A673 (cell line): ENCODE results near the gene SLC44A3. TPM values are rescaled to one million over a fixed set of nuclear protein-coding genes. Genes with fewer than 3 reads are reported as not detected.
A peak's percentile ranks its signal among the peaks of the same experiment; 100 is the strongest.

Experiments used
- BruUV-seq: library from RNA; stranded (reverse); fragments of 400-500 nt; replicated peaks from 2 replicates; lab custom pipeline; 2021; lab: Mats Ljungman, UMichigan
- CTCF ChIA-PET: fragments of 300-600 bp; sonication (Branson Sonifier 250); formaldehyde crosslinking; loops from one replicate; lab custom pipeline; 2022; ENCODE audit warnings: antibody characterized with exemption; lab: Charles Lee
- POLR2A ChIA-PET: fragments of 300-600 bp; sonication (Branson Sonifier 250); formaldehyde crosslinking; loops from one replicate; lab custom pipeline; 2022; ENCODE audit warnings: antibody characterized with exemption; ENCODE audit not compliant: low non-redundant PET; lab: Charles Lee
- DNase-seq: peaks from one replicate; pipeline ENCODE4 v3.0.0-alpha.2; 2015; ENCODE audit warnings: low spot score
- H3K27ac ChIP-seq: fragments of 200-600 bp; sonication (generic); 2 replicates; pipeline ENCODE4 v1.5.1; 2016; ENCODE audit warnings: mixed run types, low read depth, mild to moderate bottlenecking, mixed read lengths, antibody characterized with exemption, low read length; ENCODE audit not compliant: poor library complexity, severe bottlenecking
- H3K27me3 ChIP-seq: fragments of 200-600 bp; sonication (generic); replicated peaks from 2 replicates; pipeline ENCODE4 v1.6.1; 2017; ENCODE audit warnings: mixed run types, low read depth, mild to moderate bottlenecking, mixed read lengths, antibody characterized with exemption, low read length; ENCODE audit not compliant: insufficient read depth, poor library complexity
- H3K36me3 ChIP-seq: fragments of 200-600 bp; sonication (generic); 2 replicates; pipeline ENCODE4 v1.6.1; 2016; ENCODE audit warnings: mixed run types, mild to moderate bottlenecking, mixed read lengths, antibody characterized with exemption, low read length; ENCODE audit not compliant: insufficient read depth, poor library complexity, severe bottlenecking
- H3K4me1 ChIP-seq: fragments of 200-600 bp; sonication (generic); 2 replicates; pipeline ENCODE4 v1.6.1; 2017; ENCODE audit warnings: mixed run types, mild to moderate bottlenecking, mixed read lengths, antibody characterized with exemption, low read length; ENCODE audit not compliant: insufficient read depth, poor library complexity, severe bottlenecking
- H3K4me3 ChIP-seq: fragments of 200-600 bp; sonication (generic); 2 replicates; pipeline ENCODE4 v1.5.1; 2016; ENCODE audit warnings: low read depth, mixed run types, mild to moderate bottlenecking, mixed read lengths, low read length; ENCODE audit not compliant: poor library complexity, severe bottlenecking
- H3K9me3 ChIP-seq: fragments of 200-600 bp; sonication (generic); 2 replicates; pipeline ENCODE4 v1.6.1; 2016; ENCODE audit warnings: mixed run types, low read depth, mild to moderate bottlenecking, mixed read lengths, antibody characterized with exemption, low read length; ENCODE audit not compliant: poor library complexity, severe bottlenecking
- EZH2 ChIP-seq: fragments of 200-600 bp; sonication (generic); IDR thresholded peaks from 2 replicates; pipeline ENCODE4 v1.6.1; 2017; ENCODE audit warnings: borderline replicate concordance, low read depth, mild to moderate bottlenecking, mixed read lengths, antibody characterized with exemption, low read length; ENCODE audit not compliant: poor library complexity, severe bottlenecking
- intact Hi-C: fragments of 100-400 bp; cut with micrococcal nuclease; formaldehyde crosslinking; loops from one replicate; pipeline ENCODE4 v1.10.0; 2022; ENCODE audit not compliant: unreplicated experiment
- total RNA-seq: library from RNA; stranded (reverse); gene quantifications from 2 replicates; pipeline ENCODE4 v1.2.3, GENCODE V29; 2021
- TF ChIP-seq, protein P1 (sequence below): fragments of 300-800, 200-600 bp; sonication (generic); conservative IDR thresholded peaks from 2 replicates; pipeline ENCODE4 v1.5.1; 2017; ENCODE audit warnings: low read depth, mild to moderate bottlenecking, antibody characterized with exemption, low read length, moderate library complexity, mixed read lengths

SLC44A3 gene
- total RNA-seq, 1 experiment from 2014 or later, result not detected

GRCh38 chr1:94773296-94773809 lies 46.8 kb upstream of the SLC44A3 start:
- DNase-seq, result no peak
- no peaks in the 10 kb centered on the region for H3K9me3 ChIP-seq
- H3K36me3 ChIP-seq, result no peaks in the 10 kb centered on the region
- no peaks in the 10 kb centered on the region for H3K27me3 ChIP-seq
- intact Hi-C loops, result no loop called here
- CTCF ChIA-PET, result no interaction called here
- H3K27ac ChIP-seq, result no peak overlapping the region
- TF ChIP-seq, protein P1, sequence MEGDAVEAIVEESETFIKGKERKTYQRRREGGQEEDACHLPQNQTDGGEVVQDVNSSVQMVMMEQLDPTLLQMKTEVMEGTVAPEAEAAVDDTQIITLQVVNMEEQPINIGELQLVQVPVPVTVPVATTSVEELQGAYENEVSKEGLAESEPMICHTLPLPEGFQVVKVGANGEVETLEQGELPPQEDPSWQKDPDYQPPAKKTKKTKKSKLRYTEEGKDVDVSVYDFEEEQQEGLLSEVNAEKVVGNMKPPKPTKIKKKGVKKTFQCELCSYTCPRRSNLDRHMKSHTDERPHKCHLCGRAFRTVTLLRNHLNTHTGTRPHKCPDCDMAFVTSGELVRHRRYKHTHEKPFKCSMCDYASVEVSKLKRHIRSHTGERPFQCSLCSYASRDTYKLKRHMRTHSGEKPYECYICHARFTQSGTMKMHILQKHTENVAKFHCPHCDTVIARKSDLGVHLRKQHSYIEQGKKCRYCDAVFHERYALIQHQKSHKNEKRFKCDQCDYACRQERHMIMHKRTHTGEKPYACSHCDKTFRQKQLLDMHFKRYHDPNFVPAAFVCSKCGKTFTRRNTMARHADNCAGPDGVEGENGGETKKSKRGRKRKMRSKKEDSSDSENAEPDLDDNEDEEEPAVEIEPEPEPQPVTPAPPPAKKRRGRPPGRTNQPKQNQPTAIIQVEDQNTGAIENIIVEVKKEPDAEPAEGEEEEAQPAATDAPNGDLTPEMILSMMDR, result no peak
- no peak for TF ChIP-seq EZH2
- no peaks in the 10 kb centered on the region for H3K4me1 ChIP-seq
- POLR2A ChIA-PET, result no interaction called here
- BruUV-seq, result no TSS peak
- H3K4me3 ChIP-seq, result no peak overlapping the region

- CTCF ChIA-PET, result no interaction called here
Measured at GRCh38 chr1:94773931-94774422, 46.2 kb upstream of the SLC44A3 start.

DNA sequence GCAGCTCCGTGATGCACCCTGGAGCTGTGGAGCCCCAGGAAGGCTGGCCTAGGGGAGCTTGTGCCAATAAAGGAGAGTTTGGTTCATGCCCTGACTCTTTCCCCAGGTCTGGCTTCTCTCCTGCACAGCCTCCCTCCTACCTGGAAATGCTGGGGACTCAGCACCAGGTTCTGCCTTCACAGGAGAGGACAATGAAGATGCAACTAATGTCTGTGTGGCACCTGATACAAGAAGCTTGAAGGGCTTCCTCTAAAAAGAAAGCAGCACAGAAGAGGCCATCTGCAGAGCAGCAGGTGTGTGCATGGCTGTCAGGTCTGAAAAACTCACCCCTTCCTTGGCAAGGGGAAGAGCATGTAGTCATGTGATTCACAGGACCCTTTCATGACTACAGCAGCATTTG lies 43.7 kb upstream of the SLC44A3 start:
- Histone ChIP-seq H3K27me3 (no peaks in the 10 kb centered on the region), H3K27ac (no peak overlapping the region), H3K4me1 (no peaks in the 10 kb centered on the region), H3K36me3 (no peaks in the 10 kb centered on the region), H3K4me3 (no peak overlapping the region), H3K9me3 (no peaks in the 10 kb centered on the region)
- intact Hi-C loops, result no loop called here
- no TSS peak for BruUV-seq
- TF ChIP-seq, protein P1, result no peak
- TF ChIP-seq EZH2, result no peak
- POLR2A ChIA-PET, result interaction anchor here (0.5 kb wide), 1 partner anchor 258 kb away, joined by 4 read pairs; no protein-coding TSS in a partner anchor
- DNase-seq, result no peak
- CTCF ChIA-PET, result no interaction called here

More at GRCh38 chr1:94773931-94774422, 46.2 kb upstream of the SLC44A3 start:
- Histone ChIP-seq H3K4me3 (no peak overlapping the region), H3K9me3 (no peaks in the 10 kb centered on the region), H3K27me3 (no peaks in the 10 kb centered on the region), H3K36me3 (no peaks in the 10 kb centered on the region), H3K27ac (no peak overlapping the region), H3K4me1 (no peaks in the 10 kb centered on the region)
- no TSS peak for BruUV-seq
- TF ChIP-seq, protein P1, result no peak
- no peak for TF ChIP-seq EZH2
- DNase-seq, result peak; percentile 34
- POLR2A ChIA-PET, result no interaction called here
- intact Hi-C loops, result no loop called here
